ENCODE measurements around the gene LIPK. TPM values are rescaled to one million over a fixed set of nuclear protein-coding genes. Genes with fewer than 3 reads are reported as not detected.

LIPK gene
- not detected for total RNA-seq

DNA sequence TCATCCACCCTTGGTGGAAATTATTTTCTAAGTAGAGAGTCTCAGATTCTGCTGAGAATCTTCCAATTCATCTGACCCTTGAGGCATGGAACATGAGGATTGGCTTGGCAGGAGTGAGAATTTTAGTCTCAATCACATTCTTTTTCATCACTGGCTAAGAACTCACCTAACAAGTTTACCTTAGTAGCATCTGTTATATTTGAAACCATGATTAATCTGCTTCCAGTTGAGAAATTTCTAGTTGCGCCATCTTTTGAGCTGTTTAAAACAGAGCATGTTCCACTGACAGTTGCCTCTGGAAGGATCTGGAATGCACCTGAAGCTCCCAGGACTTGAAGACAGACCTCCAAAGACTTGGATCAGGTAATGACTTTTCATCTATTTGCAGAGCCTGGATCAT, at the start of gene LIPK:
Gene LIPK, plus strand, starts transcription at position 292 of the 400 bp plus-strand sequence. CDS start 18,295 bp downstream, outside the sequence.
- intact Hi-C loops (cut with DNase I) = no loop called here
- Histone ChIP-seq H3K27ac (replicated peaks in 1 of 4) (no peak within 1 kb of the TSS), H3K36me3 (no peaks in the 10 kb centered on the region), H3K9me3 (no peaks in the 10 kb centered on the region), H3K27me3 (no peaks in the 10 kb centered on the region), H3K4me1 (no peaks in the 10 kb centered on the region), H3K4me3 (no peak within 1 kb of the TSS)
- TF ChIP-seq POLR2A (IDR thresholded peaks at IDR 0.05; ENCODE audit: low read depth) (no peak), POLR2AphosphoS5 (IDR thresholded peaks at IDR 0.05) (no peak), EP300 (IDR thresholded peaks at IDR 0.05) (no peak)
- TF ChIP-seq, protein P1, sequence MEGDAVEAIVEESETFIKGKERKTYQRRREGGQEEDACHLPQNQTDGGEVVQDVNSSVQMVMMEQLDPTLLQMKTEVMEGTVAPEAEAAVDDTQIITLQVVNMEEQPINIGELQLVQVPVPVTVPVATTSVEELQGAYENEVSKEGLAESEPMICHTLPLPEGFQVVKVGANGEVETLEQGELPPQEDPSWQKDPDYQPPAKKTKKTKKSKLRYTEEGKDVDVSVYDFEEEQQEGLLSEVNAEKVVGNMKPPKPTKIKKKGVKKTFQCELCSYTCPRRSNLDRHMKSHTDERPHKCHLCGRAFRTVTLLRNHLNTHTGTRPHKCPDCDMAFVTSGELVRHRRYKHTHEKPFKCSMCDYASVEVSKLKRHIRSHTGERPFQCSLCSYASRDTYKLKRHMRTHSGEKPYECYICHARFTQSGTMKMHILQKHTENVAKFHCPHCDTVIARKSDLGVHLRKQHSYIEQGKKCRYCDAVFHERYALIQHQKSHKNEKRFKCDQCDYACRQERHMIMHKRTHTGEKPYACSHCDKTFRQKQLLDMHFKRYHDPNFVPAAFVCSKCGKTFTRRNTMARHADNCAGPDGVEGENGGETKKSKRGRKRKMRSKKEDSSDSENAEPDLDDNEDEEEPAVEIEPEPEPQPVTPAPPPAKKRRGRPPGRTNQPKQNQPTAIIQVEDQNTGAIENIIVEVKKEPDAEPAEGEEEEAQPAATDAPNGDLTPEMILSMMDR (IDR thresholded peaks at IDR 0.05) = no peak
- 92% methylated on average over 1 of the region's 1 CpG for WGBS
- no peak for DNase-seq (ENCODE audit: extremely low spot score)

DNA sequence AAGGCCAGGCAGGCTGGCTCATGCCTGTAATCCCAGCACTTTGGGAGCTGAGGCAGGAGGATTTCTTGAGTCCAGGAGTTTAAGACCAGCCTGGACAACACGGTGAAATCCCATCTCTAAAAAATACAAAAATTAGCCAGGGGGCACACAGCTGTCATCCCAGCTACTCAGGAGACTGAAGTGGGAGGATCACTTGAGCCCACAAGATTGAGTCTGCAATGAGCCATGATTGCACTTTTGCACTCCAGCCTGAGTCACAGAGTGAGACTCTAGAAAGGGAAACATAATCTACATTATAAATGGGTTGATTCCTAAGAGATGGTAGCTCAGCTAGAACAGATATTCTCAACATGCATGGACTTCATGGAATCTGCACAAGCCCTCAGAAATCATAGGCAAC, 48.1 kb upstream of the LIPK start:
- Histone ChIP-seq H3K27ac (replicated peaks in 1 of 4) (no peak overlapping the region), H3K36me3 (no peaks in the 10 kb centered on the region), H3K27me3 (no peaks in the 10 kb centered on the region), H3K4me1 (no peaks in the 10 kb centered on the region), H3K4me3 (no peak overlapping the region), H3K9me3 (no peaks in the 10 kb centered on the region)
- TF ChIP-seq EP300 (IDR thresholded peaks at IDR 0.05) = no peak
- TF ChIP-seq POLR2A (IDR thresholded peaks at IDR 0.05; ENCODE audit: low read depth) = no peak
- TF ChIP-seq, protein P1 (IDR thresholded peaks at IDR 0.05) = no peak
- TF ChIP-seq POLR2AphosphoS5 (IDR thresholded peaks at IDR 0.05) = no peak
- no peak for DNase-seq (ENCODE audit: extremely low spot score)
- intact Hi-C loops (cut with DNase I) = no loop called here
- WGBS = 89% methylated on average over 1 of the region's 1 CpG

DNA sequence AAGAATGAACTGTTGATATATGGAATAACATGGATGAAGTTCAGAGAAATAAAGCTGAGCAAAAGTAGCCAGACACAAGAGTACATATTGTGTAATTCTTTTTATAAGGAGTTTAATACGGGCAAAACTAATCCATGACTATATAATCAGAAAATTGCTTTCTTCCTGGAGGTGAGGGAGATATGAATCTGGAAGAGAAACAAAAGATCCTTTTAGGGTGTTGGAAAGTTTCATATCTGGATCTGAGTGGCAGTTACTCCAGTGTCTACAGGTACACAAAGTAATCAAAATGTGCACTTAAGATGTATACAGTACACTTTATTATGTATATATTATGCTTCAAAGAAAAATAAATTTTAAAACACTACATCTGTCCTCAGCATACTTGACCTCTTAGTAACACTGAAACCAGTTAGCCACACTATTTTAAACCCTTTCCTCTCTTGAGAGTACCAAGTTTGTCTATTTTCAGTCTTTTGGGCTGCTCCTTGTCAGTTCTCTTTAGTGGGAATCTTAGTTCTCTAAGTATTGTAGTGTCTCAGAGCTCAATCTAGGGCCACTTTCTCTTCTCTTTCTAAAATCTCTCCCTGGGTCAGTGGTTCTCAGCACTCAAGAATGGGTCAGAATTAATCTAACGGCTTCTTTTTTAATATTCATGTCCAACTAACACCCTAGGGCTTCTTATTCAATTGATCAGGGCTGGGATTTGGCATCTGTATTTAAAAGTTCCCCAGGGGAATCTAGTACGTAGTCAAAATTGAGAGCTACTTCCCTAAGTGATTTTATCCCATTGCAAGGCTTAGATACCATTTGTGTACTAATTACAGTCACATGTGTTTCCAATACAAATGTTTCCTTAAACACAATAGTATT, 46.1 kb upstream of the LIPK start:
- TF ChIP-seq POLR2AphosphoS5 (IDR thresholded peaks at IDR 0.05) (no peak), EP300 (IDR thresholded peaks at IDR 0.05) (no peak), POLR2A (IDR thresholded peaks at IDR 0.05; ENCODE audit: low read depth) (no peak)
- TF ChIP-seq, protein P1 (IDR thresholded peaks at IDR 0.05) = no peak
- DNase-seq (ENCODE audit: extremely low spot score) = no peak
- Histone ChIP-seq H3K27ac (replicated peaks in 1 of 4) (no peak overlapping the region), H3K4me3 (no peak overlapping the region), H3K36me3 (no peaks in the 10 kb centered on the region), H3K4me1 (no peaks in the 10 kb centered on the region), H3K9me3 (no peaks in the 10 kb centered on the region), H3K27me3 (no peaks in the 10 kb centered on the region)
- 68% methylated on average over 3 of the region's 3 CpGs for WGBS
- intact Hi-C loops (cut with DNase I) = no loop called here

GRCh38 chr10:88660598-88660884, 45.5 kb upstream of the LIPK start:
- intact Hi-C loops (cut with DNase I) = no loop called here
- no peak for DNase-seq (ENCODE audit: extremely low spot score)
- 18% methylated on average over 2 of the region's 3 CpGs for WGBS
- Histone ChIP-seq H3K27ac (replicated peaks in 1 of 4) (no peak overlapping the region), H3K27me3 (no peaks in the 10 kb centered on the region), H3K4me1 (no peaks in the 10 kb centered on the region), H3K4me3 (no peak overlapping the region), H3K9me3 (no peaks in the 10 kb centered on the region), H3K36me3 (no peaks in the 10 kb centered on the region)
- TF ChIP-seq EP300 (IDR thresholded peaks at IDR 0.05) (no peak), POLR2AphosphoS5 (IDR thresholded peaks at IDR 0.05) (no peak), POLR2A (IDR thresholded peaks at IDR 0.05; ENCODE audit: low read depth) (no peak)
- TF ChIP-seq, protein P1 (IDR thresholded peaks at IDR 0.05) = no peak

- Histone ChIP-seq H3K9me3 (no peaks in the 10 kb centered on the region), H3K27me3 (no peaks in the 10 kb centered on the region), H3K4me3 (no peak overlapping the region), H3K27ac (replicated peaks in 1 of 4) (no peak overlapping the region), H3K4me1 (no peaks in the 10 kb centered on the region), H3K36me3 (no peaks in the 10 kb centered on the region)
- intact Hi-C loops (cut with DNase I) = no loop called here
- no peak for DNase-seq (ENCODE audit: extremely low spot score)
- TF ChIP-seq POLR2AphosphoS5 (IDR thresholded peaks at IDR 0.05) (no peak), POLR2A (IDR thresholded peaks at IDR 0.05; ENCODE audit: low read depth) (no peak), EP300 (IDR thresholded peaks at IDR 0.05) (no peak)
- TF ChIP-seq, protein P1 (IDR thresholded peaks at IDR 0.05) = no peak
These were observed 45.0 kb upstream of the LIPK start for GRCh38 chr10:88661018-88661417.
